BLaER1 treated with 17β-estradiol and CSF1 and Interleukin-3, amounts not matched to agents 10 nM and 100 nM (cell line): Measurements from ENCODE around the gene FHOD3.

Experiments
- H3K27ac ChIP-seq, 11 experiments: shearing (Covaris generic); formaldehyde crosslinking; 2 replicates each; pipeline ENCODE4 v1.8.1; 2022
- H3K27me3 ChIP-seq, 11 experiments: shearing (Covaris generic); formaldehyde crosslinking; 2 replicates each; pipeline ENCODE4 v1.8.1; 2022
- H3K36me3 ChIP-seq, 11 experiments: shearing (Covaris generic); formaldehyde crosslinking; 2 replicates each; pipeline ENCODE4 v1.8.1; 2022
- H3K4me1 ChIP-seq, 10 experiments: shearing (Covaris generic); formaldehyde crosslinking; 2 replicates each; pipeline ENCODE4 v1.8.1; 2022
- H3K4me2 ChIP-seq, 11 experiments: shearing (Covaris generic); formaldehyde crosslinking; 2 replicates each; pipeline ENCODE4 v1.8.1; 2022
- H3K4me3 ChIP-seq, 10 experiments: shearing (Covaris generic); formaldehyde crosslinking; 2 replicates each; pipeline ENCODE4 v1.8.1; 2022
- H3K9ac ChIP-seq, 11 experiments: shearing (Covaris generic); formaldehyde crosslinking; 2 replicates each; pipeline ENCODE4 v1.8.1; 2022
- H3K9me3 ChIP-seq, 11 experiments: shearing (Covaris generic); formaldehyde crosslinking; replicated peaks in 1 of 11; 2 replicates each; pipeline ENCODE4 v1.8.1; 2022
- H4K20me1 ChIP-seq, 11 experiments: shearing (Covaris generic); formaldehyde crosslinking; 2 replicates each; pipeline ENCODE4 v1.8.1; 2022
- Cebpa-rat ChIP-seq, 11 experiments: shearing (Covaris generic); IDR thresholded peaks; 2 replicates each; pipeline ENCODE4 v1.8.1; 2022

Gene FHOD3

GRCh38 chr18:36410346-36410745 lies 112.8 kb downstream of the FHOD3 start:
- no peak overlapping the region for H3K4me3 ChIP-seq
- no peaks in the 10 kb centered on the region; a peak in 1 of 22 replicates for H3K9me3 ChIP-seq
- no peak overlapping the region for H3K27ac ChIP-seq
- H3K4me2 ChIP-seq = no peak overlapping the region
- no peak for TF ChIP-seq Cebpa-rat (IDR thresholded peaks at IDR 0.05)
- H3K4me1 ChIP-seq = peaks cover 0 to 11% (median 5%) of the 10 kb centered on the region in 10 experiments; a peak in 5 of 20 replicates
- H3K9ac ChIP-seq = no peak overlapping the region
- no peaks in the 10 kb centered on the region for H3K27me3 ChIP-seq
- no peaks in the 10 kb centered on the region for H4K20me1 ChIP-seq
- no peaks in the 10 kb centered on the region for H3K36me3 ChIP-seq

- TF ChIP-seq Cebpa-rat (IDR thresholded peaks at IDR 0.05) = no peak
Observed at GRCh38 chr18:36411745-36412168, 114.2 kb downstream of the FHOD3 start.

DNA sequence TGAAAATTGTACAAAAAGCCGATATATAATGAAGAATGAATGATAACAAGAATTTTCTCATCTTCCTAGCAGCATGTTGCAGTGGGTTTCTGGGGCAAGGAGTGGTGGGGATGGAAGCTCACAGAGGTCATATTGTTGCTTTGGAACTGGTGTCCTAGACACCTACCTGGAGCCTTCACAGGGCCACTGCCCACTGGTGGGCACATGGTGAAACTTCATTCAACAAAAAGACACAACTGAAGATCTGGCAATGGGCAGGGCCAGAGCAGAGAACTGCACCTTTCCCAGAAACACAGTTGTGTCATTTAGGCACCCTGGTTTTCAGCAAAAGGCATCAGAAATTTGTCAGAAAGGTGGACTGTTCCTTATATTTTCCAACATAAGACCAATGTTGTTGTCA lies 115.3 kb downstream of the FHOD3 start:
- peaks cover 0 to 10% (median 5%) of the 10 kb centered on the region in 10 experiments; a peak in 5 of 20 replicates for H3K4me1 ChIP-seq
- no peak overlapping the region for H3K27ac ChIP-seq
- TF ChIP-seq Cebpa-rat (IDR thresholded peaks at IDR 0.05) = no peak
- no peak overlapping the region for H3K9ac ChIP-seq
- H3K27me3 ChIP-seq = no peaks in the 10 kb centered on the region
- H3K4me2 ChIP-seq = no peak overlapping the region
- H3K9me3 ChIP-seq = no peaks in the 10 kb centered on the region; a peak in 1 of 22 replicates
- H4K20me1 ChIP-seq = no peaks in the 10 kb centered on the region
- no peak overlapping the region for H3K4me3 ChIP-seq
- H3K36me3 ChIP-seq = no peaks in the 10 kb centered on the region

More at GRCh38 chr18:36411745-36412168, 114.2 kb downstream of the FHOD3 start:
- H3K9me3 ChIP-seq = no peaks in the 10 kb centered on the region; a peak in 1 of 22 replicates
- H3K4me3 ChIP-seq = no peak overlapping the region
- no peaks in the 10 kb centered on the region for H3K36me3 ChIP-seq
- H3K4me2 ChIP-seq = peak overlapping the region in 5 of 11 experiments; percentile 6 to 37 (median 29); a peak in 5 of 22 replicates
- H3K27ac ChIP-seq = no peak overlapping the region
- no peaks in the 10 kb centered on the region for H4K20me1 ChIP-seq
- H3K4me1 ChIP-seq = peaks cover 0 to 11% (median 5%) of the 10 kb centered on the region in 10 experiments; a peak in 5 of 20 replicates
- H3K27me3 ChIP-seq = no peaks in the 10 kb centered on the region
- no peak overlapping the region for H3K9ac ChIP-seq

DNA sequence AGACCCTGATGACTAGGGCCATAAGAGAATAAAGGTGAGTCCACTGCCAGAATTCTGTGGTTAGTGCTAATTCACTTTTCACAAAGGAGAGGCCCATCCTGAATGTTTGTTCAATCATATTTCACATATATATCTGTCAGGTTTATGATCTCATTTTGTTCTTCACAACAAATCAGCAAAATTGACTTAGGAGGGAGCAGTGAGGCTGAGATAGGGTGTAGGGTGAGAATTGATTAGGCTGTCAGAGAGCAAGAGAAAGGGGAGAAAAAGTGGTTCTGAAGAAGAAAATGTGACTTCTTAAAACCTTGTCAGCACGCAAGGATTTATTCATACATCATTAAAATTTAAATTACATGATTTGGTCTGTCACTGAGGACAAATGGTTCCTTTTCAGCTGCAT lies 117.7 kb downstream of the FHOD3 start:
- peaks cover 0 to 14% (median 6%) of the 10 kb centered on the region in 10 experiments; a peak in 8 of 20 replicates for H3K4me1 ChIP-seq
- no peaks in the 10 kb centered on the region for H4K20me1 ChIP-seq
- no peaks in the 10 kb centered on the region for H3K9me3 ChIP-seq
- no peak for TF ChIP-seq Cebpa-rat (IDR thresholded peaks at IDR 0.05)
- H3K9ac ChIP-seq = no peak overlapping the region
- no peak overlapping the region for H3K4me2 ChIP-seq
- H3K27ac ChIP-seq = no peak overlapping the region
- H3K4me3 ChIP-seq = no peak overlapping the region
- no peaks in the 10 kb centered on the region for H3K27me3 ChIP-seq
- no peaks in the 10 kb centered on the region for H3K36me3 ChIP-seq

GRCh38 chr18:36415625-36416024 lies 118.1 kb downstream of the FHOD3 start:
- Histone ChIP-seq H3K4me2 (no peak overlapping the region), H3K27me3 (no peaks in the 10 kb centered on the region), H3K4me1 (peaks cover 0 to 14% (median 6%) of the 10 kb centered on the region in 10 experiments; a peak in 9 of 20 replicates), H3K9ac (no peak overlapping the region), H3K4me3 (no peak overlapping the region), H4K20me1 (no peaks in the 10 kb centered on the region), H3K36me3 (no peaks in the 10 kb centered on the region), H3K9me3 (no peaks in the 10 kb centered on the region), H3K27ac (no peak overlapping the region)
- TF ChIP-seq Cebpa-rat (IDR thresholded peaks at IDR 0.05) = no peak

GRCh38 chr18:36419188-36419899 lies 121.8 kb downstream of the FHOD3 start:
- no peak overlapping the region for H3K4me3 ChIP-seq
- H3K27me3 ChIP-seq = no peaks in the 10 kb centered on the region
- H4K20me1 ChIP-seq = no peaks in the 10 kb centered on the region
- H3K9ac ChIP-seq = no peak overlapping the region
- H3K4me1 ChIP-seq = peaks cover 0 to 9% (median 0%) of the 10 kb centered on the region in 10 experiments; a peak in 7 of 20 replicates
- no peak for TF ChIP-seq Cebpa-rat (IDR thresholded peaks at IDR 0.05)
- no peaks in the 10 kb centered on the region for H3K9me3 ChIP-seq
- H3K36me3 ChIP-seq = no peaks in the 10 kb centered on the region
- H3K4me2 ChIP-seq = peak overlapping the region in 5 of 11 experiments; percentile 0 to 38 (median 9); a peak in 7 of 22 replicates
- H3K27ac ChIP-seq = no peak overlapping the region

- no peaks in the 10 kb centered on the region for H3K36me3 ChIP-seq
- no peak for TF ChIP-seq Cebpa-rat (IDR thresholded peaks at IDR 0.05)
- no peak overlapping the region for H3K9ac ChIP-seq
- H3K4me3 ChIP-seq = no peak overlapping the region
- peak overlapping the region in 5 of 11 experiments; percentile 0 to 38 (median 9); a peak in 7 of 22 replicates for H3K4me2 ChIP-seq
- H3K27ac ChIP-seq = no peak overlapping the region
- H3K4me1 ChIP-seq = peaks cover 0 to 9% (median 0%) of the 10 kb centered on the region in 10 experiments; a peak in 7 of 20 replicates
- no peaks in the 10 kb centered on the region for H3K9me3 ChIP-seq
- H4K20me1 ChIP-seq = no peaks in the 10 kb centered on the region
- H3K27me3 ChIP-seq = no peaks in the 10 kb centered on the region
Observed at GRCh38 chr18:36419900-36420531, 122.5 kb downstream of the FHOD3 start.

DNA sequence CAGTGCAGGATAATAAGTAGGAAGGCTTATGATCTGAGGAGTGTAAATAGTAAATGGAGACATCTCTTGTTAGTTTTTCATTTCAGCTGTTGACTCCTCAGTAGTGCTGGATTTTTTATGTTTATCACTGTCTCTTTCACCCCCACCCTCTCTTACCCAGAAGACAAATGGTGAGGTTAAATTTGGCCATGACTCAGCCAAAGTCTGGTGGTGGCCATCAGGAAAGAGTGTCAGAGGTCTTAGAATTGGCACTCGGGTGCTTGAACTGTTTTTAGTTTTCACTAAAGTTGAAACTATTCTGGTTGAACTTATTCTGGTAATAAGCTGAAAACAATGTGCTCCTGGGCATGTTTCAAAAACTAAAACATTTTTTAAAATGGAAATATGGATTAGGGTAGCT lies 123.3 kb downstream of the FHOD3 start:
- no peak for TF ChIP-seq Cebpa-rat (IDR thresholded peaks at IDR 0.05)
- no peak overlapping the region for H3K4me3 ChIP-seq
- 0 out of 22 replicates have a peak overlapping the region, but pooled peaks of 1 of the 11 experiments have one; percentile 3 for H3K4me2 ChIP-seq
- H3K9me3 ChIP-seq = no peaks in the 10 kb centered on the region
- no peak overlapping the region for H3K27ac ChIP-seq
- H3K36me3 ChIP-seq = no peaks in the 10 kb centered on the region
- peaks cover 0 to 9% (median 0%) of the 10 kb centered on the region in 10 experiments; a peak in 7 of 20 replicates for H3K4me1 ChIP-seq
- no peaks in the 10 kb centered on the region for H4K20me1 ChIP-seq
- H3K9ac ChIP-seq = no peak overlapping the region
- H3K27me3 ChIP-seq = no peaks in the 10 kb centered on the region

DNA sequence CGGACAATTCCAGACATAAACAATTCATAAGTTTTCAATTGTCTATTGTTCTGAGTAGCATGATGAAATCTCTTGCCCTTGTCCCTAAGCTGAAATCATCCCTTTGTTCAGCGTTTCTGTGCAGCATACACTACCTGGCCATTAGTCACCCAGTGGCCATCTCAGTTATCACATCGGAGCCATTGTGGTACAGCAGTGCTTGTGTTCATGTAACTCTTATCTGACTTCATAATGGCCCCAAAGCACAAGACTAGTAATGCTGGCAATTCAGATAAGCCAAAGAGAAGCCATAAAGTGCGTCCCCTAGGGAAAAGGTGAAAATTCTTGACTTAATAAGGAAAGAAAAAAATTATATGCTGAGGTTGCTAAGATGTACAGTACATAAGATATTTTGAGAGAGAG lies 127.2 kb downstream of the FHOD3 start:
- peaks cover 0 to 3% (median 0%) of the 10 kb centered on the region in 10 experiments; a peak in 6 of 20 replicates for H3K4me1 ChIP-seq
- H4K20me1 ChIP-seq = no peaks in the 10 kb centered on the region
- H3K36me3 ChIP-seq = no peaks in the 10 kb centered on the region
- TF ChIP-seq Cebpa-rat (IDR thresholded peaks at IDR 0.05) = no peak
- H3K4me3 ChIP-seq = no peak overlapping the region
- no peak overlapping the region for H3K27ac ChIP-seq
- no peaks in the 10 kb centered on the region for H3K9me3 ChIP-seq
- H3K27me3 ChIP-seq = no peaks in the 10 kb centered on the region
- H3K9ac ChIP-seq = no peak overlapping the region
- no peak overlapping the region for H3K4me2 ChIP-seq
